NCI-H345 (cell line): ENCODE data around the gene AP1S1.
"Not testable (repeated sequence)": the region's sequence is repeated elsewhere in the genome, so short reads cannot be mapped to it uniquely, and the experiment has no call there.

ENCODE experiments used
- DNase-seq: peaks from one replicate; lab custom pipeline; 2025; lab: John Stamatoyannopoulos, UW

AP1S1 gene

GRCh38 chr7:101153969-101154692 is at the start of gene AP1S1:
Gene AP1S1, plus strand, starts transcription at chr7:101154476. Its CDS starts 39 bp downstream, at chr7:101154515.
- DNase-seq = peak; percentile 93

GRCh38 chr7:101104799-101105198 is 49.5 kb upstream of the AP1S1 start:
- no peak for DNase-seq

GRCh38 chr7:101105248-101105647 is 49.0 kb upstream of the AP1S1 start:
- DNase-seq = not testable (repeated sequence)

- DNase-seq = no peak
Measured at GRCh38 chr7:101106386-101106785, 47.9 kb upstream of the AP1S1 start.

DNA sequence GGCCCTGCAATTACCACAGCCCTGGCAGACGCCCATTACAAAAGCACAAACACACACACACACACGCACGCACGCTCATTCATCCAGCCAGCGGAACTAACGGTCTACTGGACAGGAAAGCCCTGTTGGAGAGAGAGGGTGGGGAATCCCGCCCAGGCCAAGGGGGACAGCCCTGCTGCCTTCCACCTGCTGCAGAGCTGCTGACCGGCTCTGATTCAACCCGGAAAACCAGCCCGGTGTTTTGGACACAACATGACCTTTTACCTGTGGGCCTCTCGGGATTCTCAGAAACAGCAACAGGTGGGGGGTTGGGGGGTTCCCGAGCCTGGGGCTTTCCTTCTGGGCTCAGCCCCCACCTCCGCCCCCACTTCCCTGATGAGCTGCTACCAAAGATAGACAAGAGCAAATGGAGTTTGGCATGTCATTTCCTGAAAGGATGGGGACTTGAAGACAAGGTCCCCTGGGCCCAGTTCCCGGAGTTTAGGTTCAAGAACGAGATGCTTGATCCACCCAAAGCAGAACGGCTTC is 45.9 kb upstream of the AP1S1 start:
- DNase-seq = no peak

DNA sequence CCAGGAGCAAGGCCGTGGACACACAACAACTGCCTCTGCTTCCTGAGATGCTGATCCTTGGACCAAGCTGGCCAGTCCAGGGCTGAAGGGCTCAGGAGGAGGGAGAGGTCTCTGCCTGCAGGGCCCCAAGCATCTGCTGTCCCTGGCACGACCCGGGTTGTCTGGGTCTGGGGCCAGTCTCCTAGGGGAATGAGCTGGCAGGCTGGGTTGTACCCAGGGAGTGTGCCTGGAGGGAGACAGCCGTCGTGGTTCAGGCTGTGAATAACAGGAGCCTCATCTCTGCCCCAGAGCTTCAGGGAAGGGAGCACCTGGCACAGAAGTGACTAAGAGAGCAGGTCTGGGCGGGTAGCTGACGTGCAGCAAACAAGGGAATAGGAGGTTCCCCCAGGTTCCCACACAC is 45.3 kb upstream of the AP1S1 start:
- no peak for DNase-seq

DNA sequence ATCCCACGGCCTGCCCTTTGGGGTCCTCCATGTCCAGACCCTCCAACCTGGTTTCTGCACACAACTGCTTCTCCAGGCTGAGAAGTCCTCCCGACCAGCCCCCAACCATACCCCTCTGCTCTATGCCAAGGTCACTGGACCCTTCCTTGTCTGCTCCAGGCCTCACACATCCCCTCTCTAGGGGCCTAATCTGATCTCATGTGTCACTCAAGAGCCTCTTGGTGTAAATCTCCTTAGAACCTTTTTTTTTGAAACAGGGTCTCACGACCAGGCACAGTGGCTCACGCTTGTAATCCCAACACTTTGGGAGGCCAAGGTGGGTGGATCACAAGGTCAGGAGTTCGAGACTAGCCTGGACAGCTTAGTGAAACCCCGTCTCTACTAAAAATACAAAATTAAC is 44.9 kb upstream of the AP1S1 start:
- DNase-seq = no peak

GRCh38 chr7:101111261-101111660 is 43.0 kb upstream of the AP1S1 start:
- DNase-seq = no peak

- no peak for DNase-seq
Measured at GRCh38 chr7:101112233-101112632, 42.0 kb upstream of the AP1S1 start.

DNA sequence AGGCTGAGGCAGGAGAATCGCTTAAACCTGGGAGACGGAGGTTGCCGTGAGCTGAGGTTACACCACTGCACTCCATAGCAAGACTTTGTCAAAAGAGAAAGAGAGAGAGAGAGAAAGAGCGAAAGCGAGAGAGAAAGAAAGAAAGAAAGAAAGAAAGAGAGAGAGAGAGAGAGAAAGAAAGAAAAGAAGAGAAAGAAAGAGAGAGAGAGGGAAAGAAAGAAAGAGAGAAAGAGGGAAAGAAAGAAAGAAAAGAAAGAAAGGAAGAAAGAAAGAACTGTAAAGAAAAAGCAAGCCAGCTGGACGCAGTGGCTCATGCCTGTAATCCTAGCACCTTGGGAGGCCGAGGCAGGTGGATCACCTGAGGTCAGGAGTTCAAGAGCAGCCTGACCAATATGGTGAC is 41.1 kb upstream of the AP1S1 start:
- not testable (repeated sequence) for DNase-seq

DNA sequence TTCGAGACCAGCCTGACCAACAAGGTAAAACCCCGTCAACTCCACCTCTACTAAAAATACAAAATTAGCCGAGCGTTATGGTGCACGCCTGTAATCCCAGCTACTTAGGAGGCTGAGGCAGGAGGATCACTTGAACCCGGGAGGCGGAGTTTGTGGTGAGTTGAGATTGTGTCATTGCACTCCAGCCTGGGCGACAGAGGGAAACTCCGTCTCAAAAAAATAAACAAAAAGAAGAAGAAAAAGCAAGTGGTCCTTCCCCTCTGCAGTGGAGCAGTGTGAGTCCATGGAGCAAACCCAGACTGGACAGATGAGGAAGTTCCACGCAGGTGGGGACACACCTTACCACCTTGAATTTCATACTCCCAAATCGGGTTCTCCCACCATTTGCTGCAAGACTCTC is 40.4 kb upstream of the AP1S1 start:
- DNase-seq = no peak

GRCh38 chr7:101114492-101114891 is 39.8 kb upstream of the AP1S1 start:
- DNase-seq = no peak

GRCh38 chr7:101115215-101115614 is 39.1 kb upstream of the AP1S1 start:
- no peak for DNase-seq

DNA sequence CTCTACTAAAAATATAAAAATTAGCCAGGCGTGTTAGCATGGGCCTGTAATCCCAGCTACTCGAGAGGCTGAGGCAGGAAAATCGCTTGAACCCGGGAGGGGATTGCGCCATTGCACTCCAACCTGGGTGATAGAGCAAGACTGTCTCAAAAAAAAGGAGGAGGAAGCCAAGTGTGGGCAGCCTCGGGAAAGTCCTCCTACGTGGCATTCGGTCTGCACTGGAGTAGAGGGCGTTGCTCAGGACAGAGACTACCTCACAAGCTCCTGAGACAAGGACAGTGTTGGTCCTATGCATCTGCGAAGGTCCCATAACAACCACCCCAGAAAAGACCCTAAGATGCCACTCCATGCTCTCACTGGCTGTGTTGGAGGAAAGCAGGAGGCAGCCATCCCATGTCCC is 37.4 kb upstream of the AP1S1 start:
- DNase-seq = no peak

DNA sequence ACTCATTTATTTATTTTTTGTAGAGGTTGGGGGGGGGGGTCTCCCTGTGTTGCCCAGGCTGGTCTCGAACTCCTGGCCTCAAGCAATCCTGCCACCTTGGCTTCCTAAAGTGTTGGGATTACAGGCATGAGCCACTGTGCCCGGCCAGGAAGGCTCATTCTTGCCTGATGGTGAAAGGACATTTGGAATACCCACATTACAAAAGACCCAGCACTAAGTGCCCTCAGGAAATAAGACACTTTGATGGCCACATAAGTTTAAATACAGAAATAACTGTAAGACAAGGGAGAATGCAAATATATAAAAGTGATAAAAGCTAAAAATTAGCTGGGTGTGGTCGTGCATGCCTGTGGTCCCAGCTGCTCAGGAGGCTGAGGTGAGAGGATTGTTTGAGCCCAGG is 35.4 kb upstream of the AP1S1 start:
- DNase-seq = no peak

DNA sequence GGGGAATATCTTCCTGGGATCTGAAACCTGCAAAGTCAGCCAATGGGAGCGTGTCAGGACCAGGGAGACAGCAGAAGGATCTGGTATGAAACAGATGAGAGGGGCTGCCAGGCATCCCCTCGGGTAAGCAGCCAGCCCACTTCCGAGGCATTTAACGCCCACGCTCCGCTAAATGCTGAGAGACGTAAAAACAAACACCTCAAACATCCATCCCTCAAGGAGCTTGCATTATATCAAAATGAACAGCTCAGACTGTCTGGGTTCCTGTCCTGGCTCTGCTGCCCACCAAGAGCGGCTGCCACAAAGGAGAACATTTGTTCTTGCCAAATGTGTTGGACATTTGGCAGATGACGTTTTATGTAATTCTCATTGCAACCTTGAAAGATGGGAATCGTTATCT is 34.4 kb upstream of the AP1S1 start:
- DNase-seq = no peak

GRCh38 chr7:101120315-101120714 is 34.0 kb upstream of the AP1S1 start:
- DNase-seq = no peak

- DNase-seq = not testable (repeated sequence)
Measured at GRCh38 chr7:101121631-101121990, 32.7 kb upstream of the AP1S1 start.

DNA sequence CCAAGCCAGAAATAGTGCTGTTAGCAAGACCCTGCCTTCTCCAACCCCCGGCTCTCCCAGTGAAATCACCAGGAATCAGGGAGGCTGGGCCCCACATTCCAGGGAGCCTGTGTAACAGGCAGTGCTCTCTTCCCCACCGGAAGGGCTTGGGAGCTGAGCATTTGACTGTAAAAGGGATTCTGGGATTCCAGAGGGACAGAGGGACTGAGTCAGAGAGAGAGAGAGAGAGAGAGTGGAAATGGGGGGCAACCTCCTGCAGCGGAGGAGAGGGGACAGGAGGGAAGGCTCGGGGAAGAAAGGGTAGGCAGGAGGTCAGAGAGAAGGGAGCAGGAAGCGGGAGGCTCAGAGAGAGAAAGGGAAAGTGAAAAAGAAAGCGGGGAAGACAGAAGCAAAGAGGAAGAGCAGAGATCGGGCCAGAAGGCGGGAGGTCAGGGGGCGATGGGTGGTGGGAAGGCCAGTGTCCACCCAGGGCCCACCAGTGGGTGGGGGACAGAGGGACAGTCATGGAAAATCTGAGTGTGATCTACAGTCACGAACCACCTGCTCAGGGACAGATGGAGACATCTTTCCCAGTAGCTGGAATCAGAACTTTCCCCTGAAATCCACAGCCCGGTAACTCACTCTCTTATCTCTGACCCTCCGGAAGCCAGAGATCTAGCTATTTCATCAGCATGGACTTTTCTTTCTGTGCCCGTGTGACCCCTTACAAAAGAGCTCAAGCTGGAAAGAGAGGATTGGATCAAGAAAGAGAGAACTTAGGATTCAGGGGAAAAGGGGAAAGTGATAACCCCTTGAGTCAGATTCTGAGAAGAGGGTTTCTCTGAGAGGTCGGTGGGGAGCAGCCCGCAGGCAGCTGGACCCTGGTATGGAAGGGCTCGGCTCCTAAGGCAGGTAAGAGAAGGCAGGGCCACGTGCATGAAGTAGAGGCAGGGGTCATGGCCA is 32.0 kb upstream of the AP1S1 start:
- DNase-seq = no peak

- no peak for DNase-seq
Measured at GRCh38 chr7:101122933-101123702, 31.2 kb upstream of the AP1S1 start.

DNA sequence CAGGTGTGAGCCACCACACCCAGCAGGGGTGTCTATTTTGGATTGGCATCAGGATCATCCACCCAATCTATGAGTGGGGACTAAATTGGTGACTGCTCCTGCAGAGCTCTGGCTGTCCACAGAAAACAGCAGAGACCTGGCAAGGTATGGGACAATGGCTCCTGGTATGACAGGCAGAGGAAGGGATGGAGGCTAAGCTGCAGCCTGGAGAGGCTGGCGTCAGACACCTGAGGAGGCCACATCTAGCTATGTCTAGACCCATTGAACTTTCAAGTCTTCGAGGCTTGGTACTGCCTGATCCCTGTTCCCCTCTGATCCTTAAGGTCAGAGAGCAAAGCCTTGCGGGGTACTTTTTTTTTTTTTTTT is 30.6 kb upstream of the AP1S1 start:
- DNase-seq = no peak

- DNase-seq = peak; percentile 18
Measured at GRCh38 chr7:101124376-101125056, 29.8 kb upstream of the AP1S1 start.
